ENCODE measurements around the gene SLC24A3.

DNA sequence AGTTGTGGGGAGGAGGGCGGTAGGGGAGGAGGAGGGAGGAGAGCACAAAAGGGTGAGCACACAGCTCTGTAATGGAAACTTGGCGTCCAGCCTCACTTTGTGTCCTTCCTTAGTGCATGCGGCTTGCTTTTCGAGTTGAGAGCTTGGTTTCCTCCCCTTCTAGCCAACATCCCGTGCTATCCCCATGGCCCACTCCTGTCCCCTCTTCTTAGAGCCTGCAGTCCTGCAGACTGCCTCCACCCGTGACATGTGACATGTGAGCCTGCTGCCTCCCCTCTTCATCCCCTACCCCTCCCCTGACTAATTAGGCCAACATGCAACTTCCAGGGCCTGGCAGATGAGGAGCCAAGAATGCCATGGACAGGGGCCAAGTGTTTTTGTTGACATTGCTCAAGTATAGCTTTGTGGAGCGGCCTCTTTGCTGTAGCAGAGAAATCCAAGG, 63.2 kb downstream of the SLC24A3 start:
- TF ChIP-seq, protein P1, sequence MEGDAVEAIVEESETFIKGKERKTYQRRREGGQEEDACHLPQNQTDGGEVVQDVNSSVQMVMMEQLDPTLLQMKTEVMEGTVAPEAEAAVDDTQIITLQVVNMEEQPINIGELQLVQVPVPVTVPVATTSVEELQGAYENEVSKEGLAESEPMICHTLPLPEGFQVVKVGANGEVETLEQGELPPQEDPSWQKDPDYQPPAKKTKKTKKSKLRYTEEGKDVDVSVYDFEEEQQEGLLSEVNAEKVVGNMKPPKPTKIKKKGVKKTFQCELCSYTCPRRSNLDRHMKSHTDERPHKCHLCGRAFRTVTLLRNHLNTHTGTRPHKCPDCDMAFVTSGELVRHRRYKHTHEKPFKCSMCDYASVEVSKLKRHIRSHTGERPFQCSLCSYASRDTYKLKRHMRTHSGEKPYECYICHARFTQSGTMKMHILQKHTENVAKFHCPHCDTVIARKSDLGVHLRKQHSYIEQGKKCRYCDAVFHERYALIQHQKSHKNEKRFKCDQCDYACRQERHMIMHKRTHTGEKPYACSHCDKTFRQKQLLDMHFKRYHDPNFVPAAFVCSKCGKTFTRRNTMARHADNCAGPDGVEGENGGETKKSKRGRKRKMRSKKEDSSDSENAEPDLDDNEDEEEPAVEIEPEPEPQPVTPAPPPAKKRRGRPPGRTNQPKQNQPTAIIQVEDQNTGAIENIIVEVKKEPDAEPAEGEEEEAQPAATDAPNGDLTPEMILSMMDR (conservative IDR thresholded peaks at IDR 0.05; ENCODE audit: low read length) = no peak
- no peak for TF ChIP-seq EZH2phosphoT487 (IDR thresholded peaks at IDR 0.05; ENCODE audit: borderline replicate concordance)
